Gastrocnemius medialis (tissue), 4 donors: ENCODE measurements around the gene ABCA12.

ENCODE experiments used
- POLR2A ChIP-seq, 2 donors: fragments of 450-650 bp; IDR thresholded peaks; one replicate each; pipeline ENCODE4 v1.6.1; 2017; ENCODE audit warnings: antibody characterized with exemption in 2 of 2, mild to moderate bottlenecking in 2 of 2, moderate library complexity in 2 of 2
- TF ChIP-seq, protein P1 (sequence below), 5 experiments: fragments of 450-650 bp in 3 of 5; fragments of 200-600 bp in 2 of 5; sonication (generic) in 2 of 5; IDR thresholded peaks in 4 of 5; conservative IDR thresholded peaks in 1 of 5; 1 replicate in 4 of 5; 2 replicates in 1 of 5; pipeline ENCODE4 v1.5.1; 2016 to 2019; ENCODE audit warnings: antibody characterized with exemption in 5 of 5, mild to moderate bottlenecking in 3 of 5, moderate library complexity in 3 of 5

DNA sequence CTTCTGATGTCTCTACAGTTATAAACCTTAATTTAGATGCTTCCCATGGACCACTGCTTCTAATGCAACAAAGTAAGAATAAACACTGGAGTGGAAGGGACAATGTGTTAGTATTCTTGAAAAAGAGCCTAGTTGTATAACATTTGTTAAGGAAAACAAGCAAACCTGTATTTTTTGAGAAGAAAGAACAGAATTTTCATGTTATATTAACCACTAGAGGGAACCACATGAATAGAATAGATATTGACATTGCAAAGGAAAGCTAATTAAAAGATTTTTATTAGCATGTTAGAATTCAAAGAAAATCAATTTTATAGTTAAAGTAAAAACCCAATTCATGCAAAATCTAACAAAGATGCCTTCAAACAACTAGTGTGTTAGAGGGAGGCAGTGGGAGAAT is 177.7 kb downstream of the ABCA12 start:
- TF ChIP-seq, protein P1, sequence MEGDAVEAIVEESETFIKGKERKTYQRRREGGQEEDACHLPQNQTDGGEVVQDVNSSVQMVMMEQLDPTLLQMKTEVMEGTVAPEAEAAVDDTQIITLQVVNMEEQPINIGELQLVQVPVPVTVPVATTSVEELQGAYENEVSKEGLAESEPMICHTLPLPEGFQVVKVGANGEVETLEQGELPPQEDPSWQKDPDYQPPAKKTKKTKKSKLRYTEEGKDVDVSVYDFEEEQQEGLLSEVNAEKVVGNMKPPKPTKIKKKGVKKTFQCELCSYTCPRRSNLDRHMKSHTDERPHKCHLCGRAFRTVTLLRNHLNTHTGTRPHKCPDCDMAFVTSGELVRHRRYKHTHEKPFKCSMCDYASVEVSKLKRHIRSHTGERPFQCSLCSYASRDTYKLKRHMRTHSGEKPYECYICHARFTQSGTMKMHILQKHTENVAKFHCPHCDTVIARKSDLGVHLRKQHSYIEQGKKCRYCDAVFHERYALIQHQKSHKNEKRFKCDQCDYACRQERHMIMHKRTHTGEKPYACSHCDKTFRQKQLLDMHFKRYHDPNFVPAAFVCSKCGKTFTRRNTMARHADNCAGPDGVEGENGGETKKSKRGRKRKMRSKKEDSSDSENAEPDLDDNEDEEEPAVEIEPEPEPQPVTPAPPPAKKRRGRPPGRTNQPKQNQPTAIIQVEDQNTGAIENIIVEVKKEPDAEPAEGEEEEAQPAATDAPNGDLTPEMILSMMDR (IDR thresholded peaks at IDR 0.05 in 4 of 5, conservative IDR thresholded peaks at IDR 0.05 in 1 of 5) = no peak
- TF ChIP-seq POLR2A (IDR thresholded peaks at IDR 0.05) = no peak
